ENCODE data around the gene EXOSC7. TPM values are rescaled to one million over a fixed set of nuclear protein-coding genes. Genes with fewer than 3 reads are reported as not detected.

The EXOSC7 gene
- 10 to 100 TPM; 61.2 to 69.4 TPM for total RNA-seq
- polyA plus RNA-seq (2013, experiment 1 of 2) = 61.4 TPM
- 54.6 TPM for polyA plus RNA-seq (2013, experiment 2 of 2)
- long read RNA-seq, experiment 1, transcript EXOSC7-201 (8 exons, 1,055 nt) = major isoform, 29 of 41 reads
- long read RNA-seq, experiment 1, partial matches to known transcripts = 4 of 41 reads
- long read RNA-seq, experiment 1, other reads (novel, unspliced or antisense) = 6 of 41 reads
- long read RNA-seq, experiment 2, transcript EXOSC7-201 (8 exons, 1,055 nt) = major isoform, 57 of 73 reads
- long read RNA-seq, experiment 2, transcript EXOSC7-210 (9 exons, 1,395 nt) = minor isoform, 6 of 73 reads
- long read RNA-seq, experiment 2, partial matches to known transcripts = 5 of 73 reads
- long read RNA-seq, experiment 2, other reads (novel, unspliced or antisense) = 3 of 73 reads
- long read RNA-seq, experiment 3, transcript EXOSC7-210 (9 exons, 1,395 nt) = minor isoform, 39 of 144 reads
- long read RNA-seq, experiment 3, transcript EXOSC7-201 (8 exons, 1,055 nt) = major isoform, 90 of 144 reads
- long read RNA-seq, experiment 3, partial matches to known transcripts = 1 of 144 reads
- long read RNA-seq, experiment 3, other reads (novel, unspliced or antisense) = 13 of 144 reads
- long read RNA-seq, experiment 4, transcript EXOSC7-201 (8 exons, 1,055 nt) = major isoform, 198 of 233 reads
- long read RNA-seq, experiment 4, transcript EXOSC7-210 (9 exons, 1,395 nt) = minor isoform, 10 of 233 reads
- long read RNA-seq, experiment 4, partial matches to known transcripts = 22 of 233 reads
- long read RNA-seq, experiment 4, other reads (novel, unspliced or antisense) = 3 of 233 reads

DNA sequence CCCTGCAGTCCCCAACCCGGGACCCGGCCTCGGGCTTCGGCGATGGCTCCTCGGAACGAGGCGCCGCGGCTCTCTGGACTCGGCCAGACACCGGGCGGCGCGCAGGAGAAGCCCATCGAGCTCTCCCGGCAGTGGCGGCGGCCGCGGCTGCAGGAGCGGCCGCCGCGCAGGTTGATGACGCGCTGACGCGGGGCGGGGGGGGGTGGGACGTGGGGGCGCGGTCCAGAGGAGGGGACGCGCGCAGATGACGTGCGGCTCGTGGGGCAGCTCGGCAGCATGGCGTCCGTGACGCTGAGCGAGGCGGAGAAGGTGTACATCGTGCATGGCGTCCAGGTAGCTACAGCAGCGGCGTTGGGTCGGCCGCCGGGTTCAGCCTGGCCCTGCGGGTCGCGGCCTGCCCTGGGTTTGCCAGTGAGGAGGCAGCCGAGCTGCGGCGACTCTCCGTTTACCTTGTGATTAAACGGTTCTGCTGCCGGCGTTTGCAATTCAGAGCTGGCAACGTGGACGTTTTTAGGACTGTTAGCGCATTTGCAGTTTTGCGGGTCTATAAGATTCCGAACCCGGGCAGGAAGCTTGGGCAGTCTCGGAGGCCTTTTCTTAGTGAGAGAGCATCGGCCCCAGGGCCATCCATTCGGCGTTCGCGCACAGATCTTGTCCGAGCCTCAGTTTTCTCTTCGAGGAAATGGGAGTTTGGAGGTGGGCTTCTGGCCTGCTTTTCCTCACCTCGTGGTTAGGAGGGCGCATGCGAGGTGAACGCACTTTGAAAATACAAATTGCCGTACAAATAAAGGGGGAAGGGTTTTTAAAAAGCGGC lies at the start of gene EXOSC7, which contains the start of gene ZDHHC3:
Gene EXOSC7 (plus strand): TSS at position 243 of the 814 bp plus-strand sequence. CDS start 34 bp downstream, at position 277.
Gene ZDHHC3 (minus strand): TSS at position 173 of the 814 bp plus-strand sequence. CDS start 16,738 bp downstream, outside the sequence.
- TF ChIP-seq, protein P1, sequence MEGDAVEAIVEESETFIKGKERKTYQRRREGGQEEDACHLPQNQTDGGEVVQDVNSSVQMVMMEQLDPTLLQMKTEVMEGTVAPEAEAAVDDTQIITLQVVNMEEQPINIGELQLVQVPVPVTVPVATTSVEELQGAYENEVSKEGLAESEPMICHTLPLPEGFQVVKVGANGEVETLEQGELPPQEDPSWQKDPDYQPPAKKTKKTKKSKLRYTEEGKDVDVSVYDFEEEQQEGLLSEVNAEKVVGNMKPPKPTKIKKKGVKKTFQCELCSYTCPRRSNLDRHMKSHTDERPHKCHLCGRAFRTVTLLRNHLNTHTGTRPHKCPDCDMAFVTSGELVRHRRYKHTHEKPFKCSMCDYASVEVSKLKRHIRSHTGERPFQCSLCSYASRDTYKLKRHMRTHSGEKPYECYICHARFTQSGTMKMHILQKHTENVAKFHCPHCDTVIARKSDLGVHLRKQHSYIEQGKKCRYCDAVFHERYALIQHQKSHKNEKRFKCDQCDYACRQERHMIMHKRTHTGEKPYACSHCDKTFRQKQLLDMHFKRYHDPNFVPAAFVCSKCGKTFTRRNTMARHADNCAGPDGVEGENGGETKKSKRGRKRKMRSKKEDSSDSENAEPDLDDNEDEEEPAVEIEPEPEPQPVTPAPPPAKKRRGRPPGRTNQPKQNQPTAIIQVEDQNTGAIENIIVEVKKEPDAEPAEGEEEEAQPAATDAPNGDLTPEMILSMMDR (conservative IDR thresholded peaks at IDR 0.05) = no peak

DNA sequence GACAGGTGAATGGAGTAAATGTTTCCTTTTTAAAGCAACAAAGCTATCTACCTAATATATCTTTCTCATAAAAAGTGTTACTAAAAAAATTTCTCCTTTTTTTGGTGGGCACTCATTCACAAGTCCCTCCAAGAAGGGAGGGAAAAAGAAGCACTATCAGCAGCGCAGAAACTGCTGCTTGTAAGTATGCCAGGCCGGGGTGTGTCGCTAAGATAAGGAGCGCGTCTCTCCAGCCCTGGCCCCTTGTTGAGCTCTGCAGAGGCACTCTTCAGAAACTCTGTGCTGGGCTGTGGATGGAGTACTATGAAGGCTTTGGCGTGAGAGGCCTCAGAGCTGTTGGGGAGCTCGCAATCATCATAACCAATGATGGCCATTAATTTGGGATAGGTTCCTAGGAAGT lies 49.1 kb upstream of the EXOSC7 start:
- Mint-ChIP-seq H3K9me3 (no peaks in the 10 kb centered on the region), H3K36me3 (ENCODE audit: low read depth) (peaks cover 48% of the 10 kb centered on the region), H3K4me3 (no peak overlapping the region), H3K27ac (no peak overlapping the region), H3K4me1 (peaks cover 5% of the 10 kb centered on the region), H3K27me3 (ENCODE audit: insufficient read depth) (no peaks in the 10 kb centered on the region)
- H3K9me3 ChIP-seq (ENCODE audit: control insufficient read depth, low read length) = no peaks in the 10 kb centered on the region
- peaks cover 3% of the 10 kb centered on the region for H3K4me1 ChIP-seq (ENCODE audit: control insufficient read depth, insufficient read depth, low read length)
- H3K27ac ChIP-seq (ENCODE audit: low read depth, low read length) = no peak overlapping the region
- peaks cover 47% of the 10 kb centered on the region for H3K36me3 ChIP-seq (ENCODE audit: control insufficient read depth, insufficient read depth, low read length)
- TF ChIP-seq, protein P1 (conservative IDR thresholded peaks at IDR 0.05) = no peak
- WGBS, 2 experiments (ENCODE audit: insufficient coverage in 1 of 2, insufficient read length in 1 of 2) = 98 to 100% methylated on average over 4 to 7 of the region's 7 CpGs
- no peak overlapping the region for H3K4me3 ChIP-seq (ENCODE audit: low read length)
- H3K27me3 ChIP-seq (ENCODE audit: control insufficient read depth, insufficient read depth, low read length, poor library complexity, severe bottlenecking) = no peaks in the 10 kb centered on the region
- H3K9ac ChIP-seq (ENCODE audit: extremely low read depth, low read length, poor library complexity, severe bottlenecking) = no peak overlapping the region
- DNase-seq = no peak

More for the DNA sequence above, at the start of gene EXOSC7, which contains the start of gene ZDHHC3:
- peak within 1 kb of the TSS; percentile 72 for H3K27ac ChIP-seq (ENCODE audit: low read depth, low read length)
- Mint-ChIP-seq H3K27ac (peak within 1 kb of the TSS; percentile 96), H3K27me3 (ENCODE audit: insufficient read depth) (no peaks in the 10 kb centered on the region), H3K4me3 (peak within 1 kb of the TSS; percentile 97), H3K36me3 (ENCODE audit: low read depth) (no peaks in the 10 kb centered on the region), H3K9me3 (no peaks in the 10 kb centered on the region), H3K4me1 (peaks cover 21% of the 10 kb centered on the region)
- H3K4me1 ChIP-seq (ENCODE audit: control insufficient read depth, insufficient read depth, low read length) = no peaks in the 10 kb centered on the region
- H3K4me3 ChIP-seq (ENCODE audit: low read length) = peak within 1 kb of the TSS; percentile 97
- no peaks in the 10 kb centered on the region for H3K27me3 ChIP-seq (ENCODE audit: control insufficient read depth, insufficient read depth, low read length, poor library complexity, severe bottlenecking)
- peak within 1 kb of the TSS; percentile 94 for H3K9ac ChIP-seq (ENCODE audit: extremely low read depth, low read length, poor library complexity, severe bottlenecking)
- H3K9me3 ChIP-seq (ENCODE audit: control insufficient read depth, low read length) = no peaks in the 10 kb centered on the region
- 0% methylated on average over 46 to 82 of the region's 82 CpGs for WGBS, 2 experiments (ENCODE audit: insufficient coverage in 1 of 2, insufficient read length in 1 of 2)
- H3K36me3 ChIP-seq (ENCODE audit: control insufficient read depth, insufficient read depth, low read length) = no peaks in the 10 kb centered on the region
- DNase-seq = peak; percentile 94

GRCh38 chr3:44927371-44927770 lies 48.7 kb upstream of the EXOSC7 start:
- Mint-ChIP-seq H3K36me3 (ENCODE audit: low read depth) (peaks cover 52% of the 10 kb centered on the region), H3K4me3 (no peak overlapping the region), H3K27me3 (ENCODE audit: insufficient read depth) (no peaks in the 10 kb centered on the region), H3K4me1 (peaks cover 9% of the 10 kb centered on the region), H3K27ac (no peak overlapping the region), H3K9me3 (no peaks in the 10 kb centered on the region)
- H3K4me1 ChIP-seq (ENCODE audit: control insufficient read depth, insufficient read depth, low read length) = peaks cover 3% of the 10 kb centered on the region
- H3K4me3 ChIP-seq (ENCODE audit: low read length) = no peak overlapping the region
- H3K27ac ChIP-seq (ENCODE audit: low read depth, low read length) = no peak overlapping the region
- H3K27me3 ChIP-seq (ENCODE audit: control insufficient read depth, insufficient read depth, low read length, poor library complexity, severe bottlenecking) = no peaks in the 10 kb centered on the region
- H3K9me3 ChIP-seq (ENCODE audit: control insufficient read depth, low read length) = no peaks in the 10 kb centered on the region
- H3K36me3 ChIP-seq (ENCODE audit: control insufficient read depth, insufficient read depth, low read length) = peaks cover 47% of the 10 kb centered on the region
- DNase-seq = no peak
- no peak overlapping the region for H3K9ac ChIP-seq (ENCODE audit: extremely low read depth, low read length, poor library complexity, severe bottlenecking)
- WGBS, 2 experiments (ENCODE audit: insufficient coverage in 1 of 2, insufficient read length in 1 of 2) = 94 to 100% methylated on average over 6 to 7 of the region's 7 CpGs
- TF ChIP-seq, protein P1 (conservative IDR thresholded peaks at IDR 0.05) = peak; percentile 47

All from endodermal cell (in vitro differentiated cells).